ENCODE results near the gene LRRK1. TPM values are rescaled to one million over a fixed set of nuclear protein-coding genes. Genes with fewer than 3 reads are reported as not detected.

Gene LRRK1
- total and polyA plus RNA-seq, 2 of the 13 experiments (the other 11 are each of a cell fraction or from before 2014, with no cell fraction given) = 0.13 to 1.2 TPM

- TF ChIP-seq, protein P1, sequence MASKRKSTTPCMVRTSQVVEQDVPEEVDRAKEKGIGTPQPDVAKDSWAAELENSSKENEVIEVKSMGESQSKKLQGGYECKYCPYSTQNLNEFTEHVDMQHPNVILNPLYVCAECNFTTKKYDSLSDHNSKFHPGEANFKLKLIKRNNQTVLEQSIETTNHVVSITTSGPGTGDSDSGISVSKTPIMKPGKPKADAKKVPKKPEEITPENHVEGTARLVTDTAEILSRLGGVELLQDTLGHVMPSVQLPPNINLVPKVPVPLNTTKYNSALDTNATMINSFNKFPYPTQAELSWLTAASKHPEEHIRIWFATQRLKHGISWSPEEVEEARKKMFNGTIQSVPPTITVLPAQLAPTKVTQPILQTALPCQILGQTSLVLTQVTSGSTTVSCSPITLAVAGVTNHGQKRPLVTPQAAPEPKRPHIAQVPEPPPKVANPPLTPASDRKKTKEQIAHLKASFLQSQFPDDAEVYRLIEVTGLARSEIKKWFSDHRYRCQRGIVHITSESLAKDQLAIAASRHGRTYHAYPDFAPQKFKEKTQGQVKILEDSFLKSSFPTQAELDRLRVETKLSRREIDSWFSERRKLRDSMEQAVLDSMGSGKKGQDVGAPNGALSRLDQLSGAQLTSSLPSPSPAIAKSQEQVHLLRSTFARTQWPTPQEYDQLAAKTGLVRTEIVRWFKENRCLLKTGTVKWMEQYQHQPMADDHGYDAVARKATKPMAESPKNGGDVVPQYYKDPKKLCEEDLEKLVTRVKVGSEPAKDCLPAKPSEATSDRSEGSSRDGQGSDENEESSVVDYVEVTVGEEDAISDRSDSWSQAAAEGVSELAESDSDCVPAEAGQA (IDR thresholded peaks at IDR 0.05; ENCODE audit: low read depth) = 0 out of 2 replicates have a peak, but pooled peaks have one; percentile 49
- TF ChIP-seq, protein P1 (CRISPR knock-in tag; IDR thresholded peaks at IDR 0.05; ENCODE audit: borderline replicate concordance) = no peak
- no peak for TF ChIP-seq JUN (CRISPR knock-in tag; IDR thresholded peaks at IDR 0.05)
- TF ChIP-seq ZFP41 (CRISPR knock-in tag; IDR thresholded peaks at IDR 0.05; ENCODE audit: borderline replicate concordance) = no peak
- no peak for TF ChIP-seq PITX1 (CRISPR knock-in tag; IDR thresholded peaks at IDR 0.05)
- TF ChIP-seq, protein P2, sequence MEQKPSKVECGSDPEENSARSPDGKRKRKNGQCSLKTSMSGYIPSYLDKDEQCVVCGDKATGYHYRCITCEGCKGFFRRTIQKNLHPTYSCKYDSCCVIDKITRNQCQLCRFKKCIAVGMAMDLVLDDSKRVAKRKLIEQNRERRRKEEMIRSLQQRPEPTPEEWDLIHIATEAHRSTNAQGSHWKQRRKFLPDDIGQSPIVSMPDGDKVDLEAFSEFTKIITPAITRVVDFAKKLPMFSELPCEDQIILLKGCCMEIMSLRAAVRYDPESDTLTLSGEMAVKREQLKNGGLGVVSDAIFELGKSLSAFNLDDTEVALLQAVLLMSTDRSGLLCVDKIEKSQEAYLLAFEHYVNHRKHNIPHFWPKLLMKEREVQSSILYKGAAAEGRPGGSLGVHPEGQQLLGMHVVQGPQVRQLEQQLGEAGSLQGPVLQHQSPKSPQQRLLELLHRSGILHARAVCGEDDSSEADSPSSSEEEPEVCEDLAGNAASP (CRISPR knock-in tag; IDR thresholded peaks at IDR 0.05; ENCODE audit: borderline replicate concordance) = peak; percentile 65; the same call in 1 of the 2 replicates
- no peak for TF ChIP-seq ZNF317 (CRISPR knock-in tag; IDR thresholded peaks at IDR 0.05)
- TF ChIP-seq ZSCAN22 (CRISPR knock-in tag; IDR thresholded peaks at IDR 0.05) = no peak
- no peak for TF ChIP-seq HIVEP1 (CRISPR knock-in tag; IDR thresholded peaks at IDR 0.05)
- TF ChIP-seq ISX (CRISPR knock-in tag; conservative IDR thresholded peaks at IDR 0.05) = no peak
- TF ChIP-seq ZNF326 (CRISPR knock-in tag; IDR thresholded peaks at IDR 0.05; ENCODE audit: borderline replicate concordance) = no peak
- TF ChIP-seq, protein P3, sequence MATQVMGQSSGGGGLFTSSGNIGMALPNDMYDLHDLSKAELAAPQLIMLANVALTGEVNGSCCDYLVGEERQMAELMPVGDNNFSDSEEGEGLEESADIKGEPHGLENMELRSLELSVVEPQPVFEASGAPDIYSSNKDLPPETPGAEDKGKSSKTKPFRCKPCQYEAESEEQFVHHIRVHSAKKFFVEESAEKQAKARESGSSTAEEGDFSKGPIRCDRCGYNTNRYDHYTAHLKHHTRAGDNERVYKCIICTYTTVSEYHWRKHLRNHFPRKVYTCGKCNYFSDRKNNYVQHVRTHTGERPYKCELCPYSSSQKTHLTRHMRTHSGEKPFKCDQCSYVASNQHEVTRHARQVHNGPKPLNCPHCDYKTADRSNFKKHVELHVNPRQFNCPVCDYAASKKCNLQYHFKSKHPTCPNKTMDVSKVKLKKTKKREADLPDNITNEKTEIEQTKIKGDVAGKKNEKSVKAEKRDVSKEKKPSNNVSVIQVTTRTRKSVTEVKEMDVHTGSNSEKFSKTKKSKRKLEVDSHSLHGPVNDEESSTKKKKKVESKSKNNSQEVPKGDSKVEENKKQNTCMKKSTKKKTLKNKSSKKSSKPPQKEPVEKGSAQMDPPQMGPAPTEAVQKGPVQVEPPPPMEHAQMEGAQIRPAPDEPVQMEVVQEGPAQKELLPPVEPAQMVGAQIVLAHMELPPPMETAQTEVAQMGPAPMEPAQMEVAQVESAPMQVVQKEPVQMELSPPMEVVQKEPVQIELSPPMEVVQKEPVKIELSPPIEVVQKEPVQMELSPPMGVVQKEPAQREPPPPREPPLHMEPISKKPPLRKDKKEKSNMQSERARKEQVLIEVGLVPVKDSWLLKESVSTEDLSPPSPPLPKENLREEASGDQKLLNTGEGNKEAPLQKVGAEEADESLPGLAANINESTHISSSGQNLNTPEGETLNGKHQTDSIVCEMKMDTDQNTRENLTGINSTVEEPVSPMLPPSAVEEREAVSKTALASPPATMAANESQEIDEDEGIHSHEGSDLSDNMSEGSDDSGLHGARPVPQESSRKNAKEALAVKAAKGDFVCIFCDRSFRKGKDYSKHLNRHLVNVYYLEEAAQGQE (IDR thresholded peaks at IDR 0.05; ENCODE audit: borderline replicate concordance in 1 of 2, low read depth in 1 of 2, low read length in 2 of 2) = no peak
- TF ChIP-seq PAWR (CRISPR knock-in tag; IDR thresholded peaks at IDR 0.05; ENCODE audit: borderline replicate concordance) = no peak
- TF ChIP-seq, protein P4, sequence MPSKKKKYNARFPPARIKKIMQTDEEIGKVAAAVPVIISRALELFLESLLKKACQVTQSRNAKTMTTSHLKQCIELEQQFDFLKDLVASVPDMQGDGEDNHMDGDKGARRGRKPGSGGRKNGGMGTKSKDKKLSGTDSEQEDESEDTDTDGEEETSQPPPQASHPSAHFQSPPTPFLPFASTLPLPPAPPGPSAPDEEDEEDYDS (CRISPR knock-in tag; IDR thresholded peaks at IDR 0.05) = no peak
- TF ChIP-seq ZNF768 (CRISPR knock-in tag; IDR thresholded peaks at IDR 0.05) = peak; percentile 63; the same call in 1 of the 2 replicates
- TF ChIP-seq MTERF4 (CRISPR knock-in tag; IDR thresholded peaks at IDR 0.05) = peak; percentile 58; the same call in 1 of the 2 replicates
Observed at GRCh38 chr15:101088788-101089578, 169.8 kb downstream of the LRRK1 start (continued).
